ENCODE results near the gene BTBD9. TPM values are rescaled to one million over a fixed set of nuclear protein-coding genes. Genes with fewer than 3 reads are reported as not detected.

Gene BTBD9
- polyA plus RNA-seq, 2 of the 4 experiments (the other 2 are of a cell fraction) = 2.3 to 4.6 TPM

- no peak for TF ChIP-seq CHD2 (IDR thresholded peaks at IDR 0.05; ENCODE audit: low read length, partially characterized antibody)
- TF ChIP-seq NPAS2 (CRISPR knock-in tag; IDR thresholded peaks at IDR 0.05; ENCODE audit: borderline replicate concordance) = no peak
- TF ChIP-seq ELK1 (IDR thresholded peaks at IDR 0.05; ENCODE audit: low read depth, low read length) = no peak
- no peak for TF ChIP-seq REST (IDR thresholded peaks at IDR 0.05)
- TF ChIP-seq MYC (IDR thresholded peaks at IDR 0.05; ENCODE audit: borderline replicate concordance, low read length) = no peak
- no peak for TF ChIP-seq NR3C1 (IDR thresholded peaks at IDR 0.05)
- TF ChIP-seq TP53 (CRISPR knock-in tag; IDR thresholded peaks at IDR 0.05) = no peak
- no peak for TF ChIP-seq ZNF302 (CRISPR knock-in tag; IDR thresholded peaks at IDR 0.05)
- no peak for TF ChIP-seq HES2 (IDR thresholded peaks at IDR 0.05)
- TF ChIP-seq RFX5 (IDR thresholded peaks at IDR 0.05) = no peak
- no peak for TF ChIP-seq GATA3 (IDR thresholded peaks at IDR 0.05; ENCODE audit: borderline replicate concordance)
- no peak for TF ChIP-seq FOSB (CRISPR knock-in tag; IDR thresholded peaks at IDR 0.05)
- no peak for TF ChIP-seq PHF8 (IDR thresholded peaks at IDR 0.05; ENCODE audit: borderline replicate concordance, low read depth)
- POLR2A ChIA-PET = no interaction called here
- H3K4me1 ChIP-seq = peaks cover 9% of the 10 kb centered on the region; the same call in 2 of the 3 replicates
- no peak overlapping the region for H3K4me3 ChIP-seq
- ATAC-seq (no peak), FAIRE-seq (no peak), DNase-seq (ENCODE audit: low read depth in 1 of 2, low spot score in 1 of 2) (no peak)
- H3K4me2 ChIP-seq = no peak overlapping the region
- 96% methylated on average over 1 of the region's 1 CpG for WGBS (ENCODE audit: missing lambda C conversion rate)
- CTCF ChIA-PET = no interaction called here
- no peak overlapping the region for H3K27ac ChIP-seq
- no peaks in the 10 kb centered on the region for H3K9me3 ChIP-seq
Measured at GRCh38 chr6:38354037-38354381, 285.7 kb downstream of the BTBD9 start.

- CTCF ChIA-PET = no interaction called here
- Histone ChIP-seq H3K27ac (no peak overlapping the region), H3K9me3 (no peaks in the 10 kb centered on the region), H3K4me1 (peaks cover 7% of the 10 kb centered on the region; the same call in 1 of the 3 replicates), H3K4me3 (no peak overlapping the region), H3K4me2 (no peak overlapping the region)
- WGBS (ENCODE audit: missing lambda C conversion rate) = 76% methylated on average over 7 of the region's 7 CpGs
- DNase-seq (ENCODE audit: low read depth in 1 of 2, low spot score in 1 of 2) (no peak), ATAC-seq (no peak), FAIRE-seq (no peak)
- TF ChIP-seq GATA3 (IDR thresholded peaks at IDR 0.05; ENCODE audit: borderline replicate concordance) (no peak), HMGXB4 (CRISPR knock-in tag; IDR thresholded peaks at IDR 0.05; ENCODE audit: borderline replicate concordance) (no peak), HEYL (CRISPR knock-in tag; IDR thresholded peaks at IDR 0.05) (no peak), CBX2 (IDR thresholded peaks at IDR 0.05; ENCODE audit: borderline replicate concordance, low read depth) (no peak), POLR2A (IDR thresholded peaks at IDR 0.05; ENCODE audit: low read length) (no peak), NPAS2 (CRISPR knock-in tag; IDR thresholded peaks at IDR 0.05; ENCODE audit: borderline replicate concordance) (no peak), TFCP2L1 (CRISPR knock-in tag; IDR thresholded peaks at IDR 0.05) (no peak), REST (IDR thresholded peaks at IDR 0.05) (no peak), MAZ (IDR thresholded peaks at IDR 0.05; ENCODE audit: borderline replicate concordance, low read depth, low read length) (no peak), KDM1A (IDR thresholded peaks at IDR 0.05; ENCODE audit: low read depth) (no peak), CHD4 (IDR thresholded peaks at IDR 0.05; ENCODE audit: borderline replicate concordance) (no peak)
- POLR2A ChIA-PET = no interaction called here
Measured at GRCh38 chr6:38353310-38354036, 286.3 kb downstream of the BTBD9 start.

Data from A549 (cell line).